ENCODE measurements around the gene COL4A2. TPM values are rescaled to one million over a fixed set of nuclear protein-coding genes. Genes with fewer than 3 reads are reported as not detected.

COL4A2 gene
- total RNA-seq, 1 donor from 2014 or later, result 120 TPM

- Mint-ChIP-seq H3K27ac (no peak overlapping the region), H3K27me3 (no peaks in the 10 kb centered on the region), H3K36me3 (ENCODE audit: insufficient read depth) (peaks cover 9% of the 10 kb centered on the region), H3K9me3 (ENCODE audit: low read depth) (no peaks in the 10 kb centered on the region), H3K4me3 (ENCODE audit: low read depth) (no peak overlapping the region), H3K4me1 (ENCODE audit: low read depth) (peaks cover 1% of the 10 kb centered on the region)
- DNase-seq (ENCODE audit: low spot score, unreplicated experiment), result no peak
- TF ChIP-seq, protein P1, sequence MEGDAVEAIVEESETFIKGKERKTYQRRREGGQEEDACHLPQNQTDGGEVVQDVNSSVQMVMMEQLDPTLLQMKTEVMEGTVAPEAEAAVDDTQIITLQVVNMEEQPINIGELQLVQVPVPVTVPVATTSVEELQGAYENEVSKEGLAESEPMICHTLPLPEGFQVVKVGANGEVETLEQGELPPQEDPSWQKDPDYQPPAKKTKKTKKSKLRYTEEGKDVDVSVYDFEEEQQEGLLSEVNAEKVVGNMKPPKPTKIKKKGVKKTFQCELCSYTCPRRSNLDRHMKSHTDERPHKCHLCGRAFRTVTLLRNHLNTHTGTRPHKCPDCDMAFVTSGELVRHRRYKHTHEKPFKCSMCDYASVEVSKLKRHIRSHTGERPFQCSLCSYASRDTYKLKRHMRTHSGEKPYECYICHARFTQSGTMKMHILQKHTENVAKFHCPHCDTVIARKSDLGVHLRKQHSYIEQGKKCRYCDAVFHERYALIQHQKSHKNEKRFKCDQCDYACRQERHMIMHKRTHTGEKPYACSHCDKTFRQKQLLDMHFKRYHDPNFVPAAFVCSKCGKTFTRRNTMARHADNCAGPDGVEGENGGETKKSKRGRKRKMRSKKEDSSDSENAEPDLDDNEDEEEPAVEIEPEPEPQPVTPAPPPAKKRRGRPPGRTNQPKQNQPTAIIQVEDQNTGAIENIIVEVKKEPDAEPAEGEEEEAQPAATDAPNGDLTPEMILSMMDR (IDR thresholded peaks at IDR 0.05; ENCODE audit: unreplicated experiment), result no peak
Measured at GRCh38 chr13:110490009-110490770, 183.1 kb downstream of the COL4A2 start.

DNA sequence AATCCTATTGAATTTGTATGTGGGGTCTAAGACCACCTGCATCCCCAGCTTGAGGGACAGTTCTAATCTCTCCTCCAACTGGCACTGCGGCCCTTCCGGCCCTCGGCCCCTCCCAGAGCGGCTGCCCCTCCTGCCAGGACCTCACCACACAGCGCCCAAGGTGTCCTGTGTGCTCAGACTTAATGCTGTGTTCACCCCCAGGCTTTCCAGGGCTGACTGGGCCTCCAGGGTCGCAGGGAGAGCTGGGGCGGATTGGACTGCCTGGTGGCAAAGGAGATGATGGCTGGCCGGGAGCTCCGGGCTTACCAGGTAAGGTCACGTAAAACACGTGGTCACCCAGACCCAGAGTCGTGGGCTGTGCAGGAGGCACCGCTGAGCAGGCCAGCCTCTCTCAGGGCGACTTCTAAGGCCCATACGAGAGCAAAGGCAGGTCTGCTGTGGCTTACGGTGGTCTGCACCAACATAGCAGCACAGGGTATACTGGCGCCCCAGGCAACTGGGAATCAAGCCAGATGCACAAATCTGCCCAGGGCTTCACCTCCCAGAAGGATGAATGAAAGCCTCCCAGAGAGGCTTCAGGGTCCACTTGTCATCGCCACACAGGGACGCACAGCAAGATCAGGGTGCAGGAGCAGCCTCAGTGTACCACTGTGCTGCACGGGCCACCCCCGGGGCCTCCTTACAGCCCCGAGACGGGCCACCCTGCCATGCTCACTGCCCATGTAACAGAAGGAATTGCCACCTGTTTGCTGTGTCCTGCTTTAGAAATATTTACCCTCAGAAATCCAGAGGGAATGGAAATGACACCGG, 185.0 kb downstream of the COL4A2 start:
- H3K27me3 Mint-ChIP-seq, result no peaks in the 10 kb centered on the region
- TF ChIP-seq, protein P1 (IDR thresholded peaks at IDR 0.05; ENCODE audit: unreplicated experiment), result no peak
- no peaks in the 10 kb centered on the region for H3K9me3 Mint-ChIP-seq (ENCODE audit: low read depth)
- peaks cover 9% of the 10 kb centered on the region for H3K36me3 Mint-ChIP-seq (ENCODE audit: insufficient read depth)
- no peak overlapping the region for H3K4me3 Mint-ChIP-seq (ENCODE audit: low read depth)
- H3K4me1 Mint-ChIP-seq (ENCODE audit: low read depth), result peaks cover 1% of the 10 kb centered on the region
- no peak overlapping the region for H3K27ac Mint-ChIP-seq
- no peak for DNase-seq (ENCODE audit: low spot score, unreplicated experiment)

DNA sequence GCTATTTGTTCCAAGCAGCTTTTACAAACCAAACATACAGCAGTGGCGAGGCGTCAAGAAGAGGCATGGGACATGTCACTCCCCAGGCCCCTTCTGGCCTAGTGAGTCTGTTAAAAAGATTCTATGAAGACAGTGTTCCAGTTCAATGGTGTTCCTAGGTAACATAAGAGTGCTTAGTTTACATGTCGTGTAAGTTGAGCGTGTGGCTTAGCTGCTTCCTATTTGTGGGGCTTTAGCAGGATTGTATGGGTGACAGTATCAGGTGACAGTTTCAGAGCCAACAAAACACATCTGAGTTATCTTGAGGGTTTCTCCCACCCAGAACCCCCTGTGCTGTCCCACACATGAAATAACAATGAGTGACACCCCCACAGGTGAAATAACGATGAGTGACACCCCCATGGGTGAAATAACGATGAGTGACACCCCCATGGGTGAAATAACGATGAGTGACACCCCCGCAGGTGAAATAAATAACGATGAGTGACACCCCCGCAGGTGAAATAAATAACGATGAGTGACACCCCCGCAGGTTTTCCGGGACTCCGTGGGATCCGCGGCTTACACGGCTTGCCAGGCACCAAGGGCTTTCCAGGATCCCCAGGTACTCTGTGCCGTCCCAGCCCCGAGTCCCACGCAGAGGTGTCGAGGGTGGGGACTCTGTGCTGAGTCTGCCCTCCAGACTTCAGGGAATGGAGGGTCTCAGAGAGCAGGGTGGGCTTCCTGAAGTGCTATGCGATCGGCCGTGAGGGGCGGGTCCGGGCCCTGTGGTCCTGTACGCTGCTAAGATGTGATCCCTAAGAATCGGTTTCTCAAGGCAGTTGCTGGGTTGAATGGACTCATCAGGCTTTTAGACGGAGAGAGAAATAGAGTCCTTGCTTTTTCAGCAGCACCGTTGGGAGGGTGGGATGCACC, 185.9 kb downstream of the COL4A2 start:
- no peaks in the 10 kb centered on the region for H3K9me3 Mint-ChIP-seq (ENCODE audit: low read depth)
- peaks cover 9% of the 10 kb centered on the region for H3K36me3 Mint-ChIP-seq (ENCODE audit: insufficient read depth)
- no peaks in the 10 kb centered on the region for H3K27me3 Mint-ChIP-seq
- H3K4me3 Mint-ChIP-seq (ENCODE audit: low read depth), result no peak overlapping the region
- no peak for DNase-seq (ENCODE audit: low spot score, unreplicated experiment)
- peaks cover 1% of the 10 kb centered on the region for H3K4me1 Mint-ChIP-seq (ENCODE audit: low read depth)
- TF ChIP-seq, protein P1 (IDR thresholded peaks at IDR 0.05; ENCODE audit: unreplicated experiment), result no peak
- no peak overlapping the region for H3K27ac Mint-ChIP-seq

DNA sequence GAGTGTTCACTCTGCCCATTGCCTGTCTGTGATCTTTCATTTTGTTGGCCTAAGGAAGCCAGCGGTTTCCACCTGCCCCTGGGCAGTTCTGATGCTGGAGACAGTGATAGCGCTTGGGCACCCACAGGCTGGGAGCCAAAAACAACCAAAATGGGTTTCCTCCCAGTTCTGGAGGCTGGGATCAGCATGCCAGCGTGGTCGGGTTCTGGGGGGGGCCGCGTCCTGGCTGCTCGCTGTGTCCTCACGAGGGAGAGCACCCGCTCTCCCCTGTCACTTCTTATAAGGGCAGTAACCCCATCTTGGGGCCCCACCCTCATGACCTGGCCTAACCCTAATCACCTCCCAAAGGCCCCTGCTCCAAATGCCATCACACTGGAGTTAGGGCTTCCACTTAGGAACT, 186.5 kb downstream of the COL4A2 start:
- Mint-ChIP-seq H3K4me1 (ENCODE audit: low read depth) (peaks cover 1% of the 10 kb centered on the region), H3K27ac (no peak overlapping the region), H3K27me3 (no peaks in the 10 kb centered on the region), H3K4me3 (ENCODE audit: low read depth) (no peak overlapping the region), H3K36me3 (ENCODE audit: insufficient read depth) (peaks cover 14% of the 10 kb centered on the region), H3K9me3 (ENCODE audit: low read depth) (no peaks in the 10 kb centered on the region)
- no peak for DNase-seq (ENCODE audit: low spot score, unreplicated experiment)
- TF ChIP-seq, protein P1 (IDR thresholded peaks at IDR 0.05; ENCODE audit: unreplicated experiment), result no peak

- H3K27ac Mint-ChIP-seq, result no peak overlapping the region
- H3K27me3 Mint-ChIP-seq, result no peaks in the 10 kb centered on the region
- no peak for DNase-seq (ENCODE audit: low spot score, unreplicated experiment)
- no peaks in the 10 kb centered on the region for H3K4me1 Mint-ChIP-seq (ENCODE audit: low read depth)
- TF ChIP-seq, protein P1 (IDR thresholded peaks at IDR 0.05; ENCODE audit: unreplicated experiment), result no peak
- H3K9me3 Mint-ChIP-seq (ENCODE audit: low read depth), result no peaks in the 10 kb centered on the region
- H3K4me3 Mint-ChIP-seq (ENCODE audit: low read depth), result no peak overlapping the region
- peaks cover 27% of the 10 kb centered on the region for H3K36me3 Mint-ChIP-seq (ENCODE audit: insufficient read depth)
Measured at GRCh38 chr13:110495376-110495775, 188.3 kb downstream of the COL4A2 start.
